HEK293T (cell line): ENCODE measurements around the gene TRPM2.

Experiments used
- ELF4 ChIP-seq: fragments of 450-650 bp; IDR thresholded peaks from 2 replicates; pipeline ENCODE4 v1.6.1; 2017; ENCODE audit warnings: antibody characterized with exemption
- FOXA1 ChIP-seq: fragments of 450-650 bp; IDR thresholded peaks from 2 replicates; pipeline ENCODE4 v1.6.1; 2016; ENCODE audit warnings: mild to moderate bottlenecking
- FOXK2 ChIP-seq: fragments of 450-650 bp; IDR thresholded peaks from 2 replicates; pipeline ENCODE4 v1.6.1; 2016; ENCODE audit warnings: mild to moderate bottlenecking
- FOXM1 ChIP-seq: fragments of 450-650 bp; IDR thresholded peaks from 2 replicates; pipeline ENCODE4 v1.6.1; 2017; ENCODE audit warnings: mild to moderate bottlenecking, borderline replicate concordance
- L3MBTL2 ChIP-seq: fragments of 450-650 bp; conservative IDR thresholded peaks from 2 replicates; pipeline ENCODE4 v1.6.1; 2016; ENCODE audit warnings: mild to moderate bottlenecking
- LEF1 ChIP-seq: fragments of 450-650 bp; IDR thresholded peaks from 2 replicates; pipeline ENCODE4 v1.6.1; 2017; ENCODE audit warnings: mild to moderate bottlenecking, borderline replicate concordance
- NFRKB ChIP-seq: fragments of 450-650 bp; IDR thresholded peaks from 2 replicates; pipeline ENCODE4 v1.6.1; 2016; ENCODE audit warnings: mild to moderate bottlenecking, moderate library complexity
- PKNOX1 ChIP-seq: fragments of 450-650 bp; IDR thresholded peaks from 2 replicates; pipeline ENCODE4 v1.6.1; 2016
- SP1 ChIP-seq: fragments of 450-650 bp; IDR thresholded peaks from 2 replicates; pipeline ENCODE4 v1.6.1; 2017
- TARDBP ChIP-seq: fragments of 450-650 bp; IDR thresholded peaks from 2 replicates; pipeline ENCODE4 v1.6.1; 2016

- TF ChIP-seq FOXA1 (no peak), PKNOX1 (no peak), SP1 (no peak), FOXK2 (no peak), ELF4 (no peak), FOXM1 (no peak), TARDBP (no peak), LEF1 (no peak), L3MBTL2 (no peak), NFRKB (no peak)
These were observed 79.7 kb downstream of the TRPM2 start for GRCh38 chr21:44432841-44433790.
